T-helper 2 cell (primary cell): ENCODE data around the gene DPF3.
A peak's percentile ranks its signal among the peaks of the same experiment; 100 is the strongest.

Experiments
- DNase-seq, 5 experiments: peaks; one replicate each; pipeline versions ENCODE4 v3.0.0 to v3.0.0-alpha.2; 2012 to 2022

The DPF3 gene

GRCh38 chr14:72708708-72709475, 185.0 kb downstream of the DPF3 start:
- no peak for DNase-seq

- DNase-seq = no peak
These were observed 185.7 kb downstream of the DPF3 start for GRCh38 chr14:72708222-72708621.

- peak in 1 of 5 experiments; percentile 41 for DNase-seq
These were observed 187.4 kb downstream of the DPF3 start for GRCh38 chr14:72706485-72706884.

- no peak for DNase-seq
These were observed 189.4 kb downstream of the DPF3 start for GRCh38 chr14:72704502-72704901.

- no peak for DNase-seq
These were observed 192.3 kb downstream of the DPF3 start for GRCh38 chr14:72701605-72702004.

GRCh38 chr14:72701237-72701565, 192.7 kb downstream of the DPF3 start:
- DNase-seq = no peak

GRCh38 chr14:72700338-72701236, 193.3 kb downstream of the DPF3 start:
- no peak for DNase-seq

GRCh38 chr14:72699852-72700257, 194.0 kb downstream of the DPF3 start:
- DNase-seq = no peak

GRCh38 chr14:72699443-72699842, 194.5 kb downstream of the DPF3 start:
- DNase-seq = no peak

- DNase-seq = no peak
These were observed 201.2 kb downstream of the DPF3 start for GRCh38 chr14:72692696-72693095.

GRCh38 chr14:72690324-72690723, 203.6 kb downstream of the DPF3 start:
- no peak for DNase-seq

GRCh38 chr14:72688990-72689671, 204.8 kb downstream of the DPF3 start:
- DNase-seq = no peak

GRCh38 chr14:72686832-72687231, 207.1 kb downstream of the DPF3 start:
- DNase-seq = no peak

GRCh38 chr14:72686101-72686500, 207.8 kb downstream of the DPF3 start:
- no peak for DNase-seq

- no peak for DNase-seq
These were observed 208.4 kb downstream of the DPF3 start for GRCh38 chr14:72685456-72685855.

- no peak for DNase-seq
These were observed 210.1 kb downstream of the DPF3 start for GRCh38 chr14:72683787-72684186.

- no peak for DNase-seq
These were observed 211.7 kb downstream of the DPF3 start for GRCh38 chr14:72682188-72682587.

GRCh38 chr14:72680853-72681640, 212.9 kb downstream of the DPF3 start:
- DNase-seq = no peak

GRCh38 chr14:72679536-72680151, 214.3 kb downstream of the DPF3 start:
- no peak for DNase-seq

- DNase-seq = no peak
These were observed 214.8 kb downstream of the DPF3 start for GRCh38 chr14:72679141-72679535.

- no peak for DNase-seq
These were observed 215.5 kb downstream of the DPF3 start for GRCh38 chr14:72678356-72678755.

GRCh38 chr14:72677664-72678063, 216.2 kb downstream of the DPF3 start:
- no peak for DNase-seq
